ENCODE results near the gene TMEM128. TPM values are rescaled to one million over a fixed set of nuclear protein-coding genes. Genes with fewer than 3 reads are reported as not detected.
"Not testable (repeated sequence)": the region's sequence is repeated elsewhere in the genome, so short reads cannot be mapped to it uniquely, and the experiment has no call there.

TMEM128 gene, protein sequence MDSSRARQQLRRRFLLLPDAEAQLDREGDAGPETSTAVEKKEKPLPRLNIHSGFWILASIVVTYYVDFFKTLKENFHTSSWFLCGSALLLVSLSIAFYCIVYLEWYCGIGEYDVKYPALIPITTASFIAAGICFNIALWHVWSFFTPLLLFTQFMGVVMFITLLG
- total RNA-seq = 15.0 and 16.4 TPM in 2 replicates

DNA sequence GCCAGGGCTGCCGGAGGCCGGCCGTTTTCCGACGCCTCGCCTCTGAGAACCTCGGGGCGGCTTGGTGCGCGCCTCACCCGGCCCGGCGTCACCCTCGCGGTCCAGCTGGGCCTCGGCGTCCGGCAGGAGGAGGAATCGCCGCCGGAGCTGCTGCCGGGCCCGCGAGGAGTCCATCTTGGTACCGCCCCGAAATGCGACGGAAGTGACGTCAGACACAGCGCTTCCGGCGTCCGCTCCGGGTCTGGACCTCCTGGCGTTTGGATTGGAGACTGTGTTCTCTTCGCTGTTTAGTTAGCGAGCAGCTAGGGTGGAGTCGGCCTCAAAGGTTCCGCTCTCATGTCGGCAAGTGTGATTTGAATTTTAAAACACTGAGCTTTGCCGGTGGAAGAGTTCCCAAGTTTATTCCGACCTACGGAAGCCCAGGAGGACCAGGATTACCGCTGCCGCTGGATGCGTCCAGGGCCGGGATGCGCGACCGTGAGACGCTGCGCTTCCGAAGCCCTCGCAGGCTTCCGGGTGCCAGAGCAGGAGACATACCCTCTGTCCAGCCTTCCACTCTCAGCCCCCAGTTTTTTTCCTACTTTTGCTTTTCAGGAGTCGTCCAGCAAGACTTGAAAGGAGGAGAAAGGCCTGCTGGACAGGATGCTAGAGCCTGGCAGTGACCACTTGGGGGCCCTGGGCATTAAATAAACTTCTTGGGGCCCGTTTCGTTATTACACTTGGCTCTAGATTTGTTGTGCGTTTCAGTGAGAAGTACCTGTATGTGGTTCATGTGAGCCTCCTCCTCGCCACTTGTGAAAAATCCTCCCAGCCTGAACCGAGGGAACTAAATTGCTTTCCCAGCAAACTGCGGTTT is at the start of gene TMEM128:
Gene TMEM128, minus strand, starts transcription at position 195 of the 856 bp plus-strand sequence. Its CDS starts 21 bp downstream, at position 174.
- peak; percentile 86 to 94 for DNase-seq (ENCODE audit: low read depth in 2 of 2)

- no peak for DNase-seq (ENCODE audit: low read depth in 2 of 2)
Observed at GRCh38 chr4:4296283-4296846, 48.3 kb upstream of the TMEM128 start.

DNA sequence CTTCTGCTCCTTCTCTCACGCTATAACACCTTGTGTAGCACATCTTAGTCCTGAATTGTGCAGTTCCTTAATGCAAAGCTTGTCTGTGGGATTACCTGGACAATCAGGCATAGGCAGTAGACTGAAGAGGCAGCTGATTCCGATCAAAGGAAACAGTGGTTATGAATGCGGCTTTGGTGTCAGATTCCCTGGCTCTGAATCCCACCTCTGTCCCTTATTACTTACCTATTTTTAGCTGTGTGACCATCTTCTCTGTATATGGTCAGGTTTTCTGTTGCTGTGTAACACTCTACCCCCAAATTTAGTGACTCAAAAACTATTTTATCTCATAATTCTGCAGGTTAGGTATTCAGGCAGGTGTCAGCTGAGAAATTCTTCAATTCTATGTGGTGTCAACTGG is 45.3 kb upstream of the TMEM128 start:
- no peak for DNase-seq (ENCODE audit: low read depth in 2 of 2)

- DNase-seq (ENCODE audit: low read depth in 2 of 2) = peak; percentile 66 to 93
Observed at GRCh38 chr4:4289941-4290850, 42.2 kb upstream of the TMEM128 start, which contains the start of the genes LYAR and ZBTB49. Gene LYAR, minus strand, starts transcription at chr4:4290154. Its CDS starts 6,412 bp downstream, at chr4:4283742. Gene ZBTB49, plus strand, starts transcription at chr4:4290251. Its CDS starts 9,695 bp downstream, at chr4:4299946.

GRCh38 chr4:4289597-4289940 is 41.5 kb upstream of the TMEM128 start:
- no peak for DNase-seq (ENCODE audit: low read depth in 2 of 2)

GRCh38 chr4:4289055-4289454 is 41.0 kb upstream of the TMEM128 start:
- DNase-seq (ENCODE audit: low read depth in 2 of 2) = no peak

- DNase-seq (ENCODE audit: low read depth in 2 of 2) = no peak
Observed at GRCh38 chr4:4288098-4288497, 40.1 kb upstream of the TMEM128 start.

DNA sequence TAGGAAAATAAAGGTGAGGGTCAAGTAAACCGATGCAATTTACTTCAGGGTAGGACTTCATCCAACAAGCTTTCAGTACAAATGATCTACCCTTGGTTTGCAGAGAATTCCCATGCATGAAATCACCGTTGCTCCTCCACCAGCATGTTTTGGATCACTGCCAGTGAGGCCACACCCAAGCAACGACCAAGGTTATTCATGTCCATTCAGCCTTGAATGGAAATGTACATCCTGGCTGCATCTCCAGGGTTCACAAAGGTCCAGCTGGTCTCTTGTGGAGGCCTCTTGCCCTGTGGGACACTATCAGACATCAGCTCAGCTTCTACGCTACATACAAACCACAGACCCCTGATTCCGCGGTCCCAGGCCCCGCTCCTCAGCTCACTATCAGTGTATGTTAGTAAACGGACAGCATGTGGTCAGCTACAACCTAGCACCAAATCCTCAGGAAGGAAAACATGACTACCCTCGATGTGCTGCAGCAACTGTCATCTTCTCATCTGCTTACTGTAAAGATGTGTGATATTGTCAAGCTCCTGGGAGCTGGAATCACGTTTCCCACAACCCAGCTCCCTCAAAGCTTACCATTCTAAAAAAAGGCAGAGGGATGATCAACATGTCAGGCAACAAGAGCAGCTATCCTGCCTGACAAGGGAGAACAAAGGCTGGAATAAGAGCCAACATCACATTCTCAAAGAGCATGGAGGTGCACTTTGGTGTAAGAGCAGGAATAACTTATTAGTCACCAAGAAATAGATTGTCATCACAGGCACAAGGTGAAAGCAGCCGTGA is 37.0 kb upstream of the TMEM128 start:
- peak in 1 of 2 donors; percentile 44 for DNase-seq (ENCODE audit: low read depth in 2 of 2)

DNA sequence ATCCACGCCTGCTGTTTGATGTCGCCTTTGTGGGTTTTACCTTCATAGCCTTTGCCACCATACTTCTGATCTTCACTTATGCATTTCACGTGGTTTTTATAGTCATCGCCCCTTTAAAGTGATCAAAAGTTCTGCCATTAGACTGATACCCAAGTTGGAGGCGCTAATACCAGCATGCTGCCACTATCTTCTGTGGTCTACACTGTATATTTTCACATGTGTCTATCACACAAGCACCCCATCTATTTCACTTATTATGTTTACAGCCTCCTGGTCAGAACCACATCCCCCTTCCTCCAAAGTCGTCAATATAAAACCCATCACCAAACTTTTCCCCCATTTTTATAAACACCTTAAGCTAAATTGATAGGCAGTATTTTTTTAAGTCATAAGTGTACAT is 33.8 kb upstream of the TMEM128 start:
- no peak for DNase-seq (ENCODE audit: low read depth in 2 of 2)

DNA sequence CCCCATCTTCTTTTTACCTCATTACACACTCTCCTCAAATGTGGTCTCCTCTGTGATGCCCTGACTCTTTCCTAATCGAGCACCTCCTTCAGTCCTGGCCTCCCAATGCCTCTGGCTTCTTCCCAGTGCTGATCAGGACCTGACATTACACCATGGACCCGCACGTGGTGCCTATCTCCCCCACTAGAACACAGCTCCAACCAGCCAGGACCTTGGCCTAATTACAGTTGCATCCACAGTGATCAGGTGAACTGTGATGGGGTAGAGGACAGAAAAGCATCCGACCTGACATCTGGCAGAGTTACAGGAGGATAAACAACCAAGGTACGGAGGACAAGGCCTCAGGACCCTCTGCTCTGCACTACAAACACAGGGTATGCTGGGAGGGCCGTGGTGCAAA is 29.5 kb upstream of the TMEM128 start:
- DNase-seq (ENCODE audit: low read depth in 2 of 2) = no peak

DNA sequence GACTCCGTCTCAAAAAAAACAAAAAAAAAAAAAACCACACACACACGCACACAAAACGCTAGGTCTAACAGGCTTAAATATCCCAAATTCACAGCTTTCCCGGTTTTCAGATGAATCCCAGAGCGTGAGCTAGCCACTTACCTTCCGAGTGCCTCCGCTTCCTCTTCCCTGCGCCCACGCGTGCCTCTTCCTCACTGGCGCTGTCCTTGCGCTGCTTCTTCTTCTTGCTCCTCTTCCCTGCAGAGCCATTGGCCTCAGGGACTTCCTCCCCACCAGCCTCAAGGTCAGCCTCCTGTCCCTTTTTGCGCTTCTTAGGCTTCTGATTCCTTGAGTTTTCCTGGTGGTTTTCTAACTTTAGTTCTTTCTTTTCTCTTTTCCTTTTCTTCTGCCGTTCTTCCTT is 26.2 kb upstream of the TMEM128 start:
- no peak for DNase-seq (ENCODE audit: low read depth in 2 of 2)

- no peak for DNase-seq (ENCODE audit: low read depth in 2 of 2)
Observed at GRCh38 chr4:4271912-4272311, 23.9 kb upstream of the TMEM128 start.

DNA sequence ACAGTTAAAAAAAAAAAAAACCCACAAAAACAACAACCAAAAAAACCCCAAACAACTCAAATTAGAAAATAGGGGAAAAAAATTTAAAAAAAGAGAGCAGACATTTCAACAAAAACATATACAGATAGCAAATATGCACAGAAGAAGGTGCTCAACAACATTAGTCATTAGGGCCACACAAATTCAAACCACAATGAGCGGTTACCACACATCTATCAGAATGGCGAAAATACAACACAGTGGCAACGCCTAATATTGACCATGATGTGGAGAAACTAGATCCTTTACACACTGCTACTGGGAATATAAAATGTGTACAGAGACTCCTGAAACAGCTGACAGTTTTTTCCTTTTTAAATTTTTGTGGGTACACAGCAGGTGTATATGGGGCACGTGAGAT is 22.5 kb upstream of the TMEM128 start:
- DNase-seq (ENCODE audit: low read depth in 2 of 2) = peak in 1 of 2 donors; percentile 12

GRCh38 chr4:4269856-4270255 is 21.8 kb upstream of the TMEM128 start:
- DNase-seq (ENCODE audit: low read depth in 2 of 2) = peak; percentile 55 to 87

DNA sequence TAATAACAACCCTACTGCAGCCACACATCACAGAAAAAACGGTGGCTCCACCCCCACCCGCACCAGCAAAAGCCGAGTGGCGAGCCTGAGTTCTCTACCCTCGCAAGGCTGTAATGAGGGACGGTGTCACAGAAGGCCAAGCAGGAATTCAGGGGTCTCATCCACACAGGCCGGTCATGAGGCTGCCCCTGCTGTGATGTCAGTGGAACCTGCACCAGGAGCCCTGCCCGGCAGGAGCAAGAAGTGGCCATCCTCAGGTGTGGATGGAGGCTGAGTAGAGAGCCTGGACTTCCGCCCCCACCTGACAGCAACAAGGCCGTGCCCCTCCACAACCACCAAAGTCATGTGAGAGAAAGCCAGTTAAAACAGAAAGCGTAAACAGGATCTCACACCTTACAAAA is 21.3 kb upstream of the TMEM128 start:
- peak in 1 of 2 donors; percentile 31 for DNase-seq (ENCODE audit: low read depth in 2 of 2)

DNA sequence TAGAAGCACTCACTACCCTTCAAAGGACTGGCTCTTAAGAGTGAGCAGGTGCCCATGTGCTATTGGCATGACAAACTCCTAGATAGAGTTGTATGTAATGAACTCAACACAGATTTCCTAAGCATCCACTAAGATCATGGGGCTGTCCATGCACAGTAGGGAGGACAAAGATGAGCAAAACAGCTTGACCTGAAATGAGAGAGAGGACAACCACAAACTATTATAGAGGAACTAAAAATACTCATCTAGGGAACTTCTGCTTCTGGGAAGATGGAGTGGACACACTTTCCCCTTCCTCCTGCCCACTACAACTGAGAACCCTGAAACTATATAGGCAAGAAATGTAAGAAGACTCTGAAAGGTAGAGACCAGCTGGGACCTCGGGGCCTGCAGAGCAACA is 20.8 kb upstream of the TMEM128 start:
- no peak for DNase-seq (ENCODE audit: low read depth in 2 of 2)

DNA sequence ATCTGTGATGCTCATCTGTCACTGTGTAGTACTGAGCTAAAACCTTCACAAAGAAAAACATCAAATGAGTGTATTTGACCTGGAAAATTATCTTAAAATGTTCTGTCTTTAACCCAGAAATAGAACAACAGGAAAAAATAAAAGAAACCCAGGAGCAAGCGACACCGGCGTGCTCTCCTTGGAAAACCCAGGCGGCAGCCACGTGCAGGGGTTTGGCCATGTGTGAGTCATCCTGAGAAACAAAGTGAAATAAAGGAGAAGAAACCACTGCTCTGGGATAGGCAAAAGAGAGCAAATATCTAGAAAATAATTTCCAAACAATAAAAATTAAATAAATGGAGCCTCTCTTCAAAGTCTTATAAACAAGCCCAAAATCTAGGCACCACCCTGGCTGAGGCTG is 20.0 kb upstream of the TMEM128 start:
- DNase-seq (ENCODE audit: low read depth in 2 of 2) = peak in 1 of 2 donors; percentile 76

DNA sequence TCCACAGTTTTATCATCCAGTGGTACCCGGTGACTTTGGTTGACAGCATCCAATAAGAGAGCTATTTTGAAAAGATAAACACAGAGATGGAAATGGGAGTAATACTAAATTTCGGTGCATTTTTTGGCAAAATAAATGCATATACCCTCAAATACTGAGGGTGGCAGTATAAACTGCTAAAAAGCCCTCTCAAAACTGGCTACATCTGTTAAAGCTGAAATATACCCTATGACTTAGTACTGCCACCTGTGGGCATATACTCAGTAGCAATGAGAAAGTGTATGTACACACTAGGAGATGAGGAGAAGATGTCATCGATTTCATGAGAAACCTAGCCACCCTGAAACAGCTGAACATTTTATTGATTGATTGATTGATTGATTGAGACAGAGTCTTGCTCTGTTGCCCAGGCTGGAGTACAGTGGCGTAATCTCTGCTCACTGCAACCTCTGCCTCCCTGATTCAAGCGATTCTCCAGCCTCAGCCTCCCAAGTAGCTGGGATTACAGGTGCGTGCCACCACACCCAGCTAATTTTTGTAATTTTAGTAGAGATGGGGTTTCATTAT is 12.2 kb upstream of the TMEM128 start:
- DNase-seq (ENCODE audit: low read depth in 2 of 2) = peak; percentile 71 to 81

DNA sequence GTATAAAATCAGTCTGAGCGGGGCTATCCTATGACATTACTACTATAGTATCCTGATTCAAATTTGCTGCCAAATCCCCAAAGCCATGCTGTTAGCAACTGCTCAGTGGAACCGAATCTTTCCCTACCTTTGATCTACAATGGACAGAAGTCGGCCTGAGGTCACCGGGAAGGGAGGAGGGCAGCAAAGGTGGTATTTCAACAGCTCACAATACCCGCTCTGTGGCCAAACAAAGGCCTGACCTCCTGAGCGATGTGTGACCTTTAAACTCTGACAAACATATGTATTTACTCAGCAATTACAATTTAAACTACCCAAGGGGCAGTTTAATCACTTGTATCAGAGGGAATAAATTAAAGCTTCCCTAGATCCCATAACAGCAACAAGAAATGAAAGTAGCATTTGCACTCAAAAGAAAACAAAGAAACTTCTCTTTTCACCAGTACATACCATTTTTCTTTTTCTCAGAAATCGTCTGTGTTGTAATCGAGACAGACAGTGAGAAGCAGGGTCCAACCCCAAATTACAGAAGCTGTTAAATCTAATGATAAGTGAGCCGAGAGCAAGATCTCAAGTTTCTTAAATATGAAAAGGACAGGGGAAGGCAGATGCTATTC is 11.6 kb upstream of the TMEM128 start:
- no peak for DNase-seq (ENCODE audit: low read depth in 2 of 2)

DNA sequence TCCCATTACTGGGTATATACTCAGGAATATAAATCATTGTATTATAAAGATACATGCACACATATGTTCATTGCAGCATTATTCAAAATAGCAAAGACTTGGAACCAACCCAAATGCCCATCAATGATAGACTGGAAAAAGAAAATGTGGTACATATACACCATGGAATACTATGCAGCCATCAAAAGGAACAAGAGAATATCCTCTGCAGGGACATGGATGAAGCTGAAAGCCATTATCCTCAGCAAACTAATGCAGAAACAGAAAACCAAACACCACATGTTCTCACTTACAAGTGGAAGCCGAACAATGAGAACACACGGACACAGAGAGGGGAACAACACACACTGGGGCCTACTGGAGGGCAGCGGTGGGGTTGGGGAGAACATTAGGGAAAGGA is 9.7 kb upstream of the TMEM128 start:
- DNase-seq (ENCODE audit: low read depth in 2 of 2) = not testable (repeated sequence)

All from dermis microvascular lymphatic vessel endothelial cell (primary cell).